PC-9 (cell line): ENCODE measurements around the gene SIPA1L3. TPM values are rescaled to one million over a fixed set of nuclear protein-coding genes. Genes with fewer than 3 reads are reported as not detected.

ENCODE experiments used
- BruUV-seq: library from RNA; stranded (reverse); fragments of 400-500 nt; replicated peaks from 2 replicates; lab custom pipeline; 2021; lab: Mats Ljungman, UMichigan
- CTCF ChIA-PET: fragments of 300-600 bp; sonication (Branson Sonifier 250); formaldehyde crosslinking; loops from one replicate; lab custom pipeline; 2022; ENCODE audit warnings: antibody characterized with exemption; lab: Charles Lee
- POLR2A ChIA-PET: fragments of 300-600 bp; sonication (Branson Sonifier 250); formaldehyde crosslinking; loops from one replicate; lab custom pipeline; 2022; ENCODE audit warnings: antibody characterized with exemption; ENCODE audit not compliant: unreplicated experiment; lab: Charles Lee
- DNase-seq, 2 experiments: peaks; one replicate each; pipeline versions ENCODE4 v3.0.0 to v3.0.0-alpha.2; 2015 to 2022; ENCODE audit warnings: mixed read lengths in 1 of 2
- H2AFZ ChIP-seq: fragments of 200-600 bp; sonication (generic); 2 replicates; pipeline ENCODE4 v1.8.1; 2017; ENCODE audit warnings: antibody characterized with exemption
- H3F3A ChIP-seq: fragments of 200-600 bp; sonication (generic); 2 replicates; pipeline ENCODE4 v1.8.1; 2017; ENCODE audit warnings: antibody characterized with exemption, mild to moderate bottlenecking, low read depth; ENCODE audit not compliant: insufficient read depth
- H3K27ac ChIP-seq: fragments of 200-600 bp; sonication (generic); 2 replicates; pipeline ENCODE4 v1.6.1; 2016; ENCODE audit warnings: mixed run types
- H3K27me3 ChIP-seq: fragments of 200-600 bp; sonication (generic); 2 replicates; pipeline ENCODE4 v1.6.1; 2016; ENCODE audit warnings: low read depth, mixed run types; ENCODE audit not compliant: insufficient read depth
- H3K36me3 ChIP-seq: fragments of 200-600 bp; sonication (generic); 2 replicates; pipeline ENCODE4 v1.6.1; 2016; ENCODE audit warnings: low read depth, mixed run types
- H3K4me1 ChIP-seq: fragments of 200-600 bp; sonication (generic); replicated peaks from 2 replicates; pipeline ENCODE4 v1.6.1; 2016; ENCODE audit warnings: mixed run types; ENCODE audit not compliant: insufficient read depth
- H3K4me2 ChIP-seq: fragments of 200-600 bp; sonication (generic); 2 replicates; pipeline ENCODE4 v1.6.1; 2017; ENCODE audit warnings: mixed run types
- H3K4me3 ChIP-seq: fragments of 200-600 bp; sonication (generic); 2 replicates; pipeline ENCODE4 v1.6.1; 2016; ENCODE audit warnings: mixed run types
- H3K79me2 ChIP-seq: fragments of 200-600 bp; sonication (generic); 2 replicates; pipeline ENCODE4 v1.6.1; 2017; ENCODE audit warnings: low read depth, mixed run types
- H3K9me2 ChIP-seq: fragments of 200-600 bp; sonication (generic); 2 replicates; pipeline ENCODE4 v1.8.1; 2017; ENCODE audit warnings: mild to moderate bottlenecking; ENCODE audit not compliant: insufficient read depth
- H3K9me3 ChIP-seq: fragments of 200-600 bp; sonication (generic); 2 replicates; pipeline ENCODE4 v1.8.1; 2016; ENCODE audit warnings: low read depth; ENCODE audit not compliant: insufficient read depth
- H4K20me1 ChIP-seq: fragments of 200-600 bp; sonication (generic); 2 replicates; pipeline ENCODE4 v1.8.1; 2017; ENCODE audit not compliant: insufficient read depth
- CTCF ChIP-seq: fragments of 200-600 bp; sonication (generic); conservative IDR thresholded peaks from 2 replicates; pipeline ENCODE4 v1.6.1; 2017; ENCODE audit warnings: mixed run types, antibody characterized with exemption, mild to moderate bottlenecking, moderate library complexity
- EZH2 ChIP-seq: fragments of 200-600 bp; sonication (generic); IDR thresholded peaks from 2 replicates; pipeline ENCODE4 v1.8.0; 2017; ENCODE audit warnings: antibody characterized with exemption, low read depth
- intact Hi-C: fragments of 100-400 bp; cut with micrococcal nuclease; formaldehyde crosslinking; loops from one replicate; pipeline ENCODE4 v1.10.0; 2022; ENCODE audit not compliant: unreplicated experiment
- total RNA-seq: library from RNA; stranded (reverse); gene quantifications from 2 replicates; pipeline ENCODE4 v1.2.3, GENCODE V29; 2021

SIPA1L3 gene
- total RNA-seq, 1 experiment from 2014 or later = 55.2 TPM

- intact Hi-C loops = no loop called here
- Histone ChIP-seq H3K4me3 (no peak overlapping the region), H3K36me3 (no peaks in the 10 kb centered on the region), H3K4me2 (no peak overlapping the region), H3K9me2 (no peaks in the 10 kb centered on the region), H3K4me1 (no peaks in the 10 kb centered on the region), H3K79me2 (no peaks in the 10 kb centered on the region), H3K9me3 (no peaks in the 10 kb centered on the region), H3F3A (no peaks in the 10 kb centered on the region), H2AFZ (no peak overlapping the region), H3K27me3 (no peaks in the 10 kb centered on the region), H3K27ac (no peak overlapping the region), H4K20me1 (no peaks in the 10 kb centered on the region)
- CTCF ChIA-PET = no interaction called here
- no peak for TF ChIP-seq EZH2
- no peak for TF ChIP-seq CTCF
- DNase-seq = no peak
- BruUV-seq = no TSS peak
- POLR2A ChIA-PET = no interaction called here
Observed at GRCh38 chr19:38196948-38197656, 290.1 kb downstream of the SIPA1L3 start.

GRCh38 chr19:38197937-38198704 is 291.1 kb downstream of the SIPA1L3 start:
- no TSS peak for BruUV-seq
- no peaks in the 10 kb centered on the region for H3K79me2 ChIP-seq
- no peaks in the 10 kb centered on the region for H3K9me3 ChIP-seq
- no peak overlapping the region for H3K4me3 ChIP-seq
- CTCF ChIA-PET = no interaction called here
- no peak overlapping the region for H2AFZ ChIP-seq
- no peak overlapping the region for H3K4me2 ChIP-seq
- no peaks in the 10 kb centered on the region for H3F3A ChIP-seq
- H3K27ac ChIP-seq = no peak overlapping the region
- no peaks in the 10 kb centered on the region for H3K9me2 ChIP-seq
- no peak for DNase-seq
- H3K4me1 ChIP-seq = no peaks in the 10 kb centered on the region
- no peaks in the 10 kb centered on the region for H3K36me3 ChIP-seq
- POLR2A ChIA-PET = no interaction called here
- no peaks in the 10 kb centered on the region for H4K20me1 ChIP-seq
- intact Hi-C loops = no loop called here
- TF ChIP-seq CTCF (no peak), EZH2 (no peak)
- H3K27me3 ChIP-seq = no peaks in the 10 kb centered on the region

- CTCF ChIA-PET = interaction anchor here (0.5 kb wide), 1 partner anchor 17 kb away, joined by 11 read pairs; no protein-coding TSS in a partner anchor
- POLR2A ChIA-PET = interaction anchor here (0.6 kb wide), 1 partner anchor 138 kb away, joined by 5 read pairs; no protein-coding TSS in a partner anchor
- Histone ChIP-seq H3K79me2 (no peaks in the 10 kb centered on the region), H3F3A (no peaks in the 10 kb centered on the region), H3K27me3 (no peaks in the 10 kb centered on the region), H3K4me3 (no peak overlapping the region), H3K9me2 (no peaks in the 10 kb centered on the region), H4K20me1 (no peaks in the 10 kb centered on the region), H2AFZ (no peak overlapping the region), H3K36me3 (no peaks in the 10 kb centered on the region), H3K9me3 (no peaks in the 10 kb centered on the region), H3K4me2 (no peak overlapping the region), H3K27ac (no peak overlapping the region), H3K4me1 (no peaks in the 10 kb centered on the region)
- no TSS peak for BruUV-seq
- intact Hi-C loops = no loop called here
- no peak for DNase-seq
- TF ChIP-seq CTCF (no peak), EZH2 (no peak)
Observed at GRCh38 chr19:38199340-38199739, 292.3 kb downstream of the SIPA1L3 start.
